Gastrocnemius medialis (tissue), 4 donors: ENCODE results near the gene CRTC2. TPM values are rescaled to one million over a fixed set of nuclear protein-coding genes. Genes with fewer than 3 reads are reported as not detected.

Source experiments
- ATAC-seq, 2 donors: fragments of 150-250 bp; one replicate each; pipeline ENCODE4 v1.9.1; 2016
- DNase-seq, 2 donors: peaks; one replicate each; pipeline ENCODE4 v3.0.0-alpha.2; 2019
- H3K27ac ChIP-seq, 4 donors: fragments of 200-600 bp; sonication (generic); 1 replicate in 1 of 4; 2 replicates in 3 of 4; pipeline ENCODE4 v1.5.1; 2016 to 2018; ENCODE audit warnings: mild to moderate bottlenecking in 2 of 4, moderate library complexity in 1 of 4
- H3K27me3 ChIP-seq, 3 donors: fragments of 200-600 bp; sonication (generic) in 2 of 3; 1 replicate in 1 of 3; 2 replicates in 2 of 3; pipeline versions ENCODE4 v1.5.1 to v1.6.0; 2016 to 2019; ENCODE audit warnings: mild to moderate bottlenecking in 1 of 3, moderate library complexity in 1 of 3
- H3K36me3 ChIP-seq, 2 donors: fragments of 200-600 bp; sonication (generic) in 1 of 2; one replicate each; pipeline ENCODE4 v1.5.1; 2017 to 2018
- H3K4me1 ChIP-seq, 2 donors: fragments of 200-600 bp; sonication (generic) in 1 of 2; one replicate each; pipeline ENCODE4 v1.5.1; 2016 to 2017; ENCODE audit warnings: mild to moderate bottlenecking in 2 of 2
- H3K4me3 ChIP-seq, 4 donors: fragments of 200-600 bp; sonication (generic) in 3 of 4; 1 replicate in 1 of 4; 2 replicates in 3 of 4; pipeline ENCODE4 v1.5.1; 2016 to 2019; ENCODE audit warnings: mild to moderate bottlenecking in 2 of 4
- H3K9me3 ChIP-seq, 3 donors: fragments of 200-600 bp; sonication (generic) in 2 of 3; 1 replicate in 1 of 3; 2 replicates in 2 of 3; pipeline ENCODE4 v1.5.1; 2016 to 2019
- POLR2A ChIP-seq, 2 donors: fragments of 450-650 bp; IDR thresholded peaks; one replicate each; pipeline ENCODE4 v1.6.1; 2017; ENCODE audit warnings: antibody characterized with exemption in 2 of 2, mild to moderate bottlenecking in 2 of 2, moderate library complexity in 2 of 2
- in situ Hi-C, 4 donors: fragments of 200-750 bp; cut with MboI; loops; one replicate each; pipeline versions ENCODE4 v1.15.0 to v1.8.0; 2017; ENCODE audit warnings: low sequenced_read_pairs in 4 of 4
- intact Hi-C: fragments of 100-400 bp; cut with DNase I; formaldehyde crosslinking; loops from one replicate; pipeline ENCODE4 v1.15.1; 2023; ENCODE audit warnings: low total_unique reads
- total RNA-seq, 4 donors: library from RNA; depleted of rRNA; stranded (reverse); fragments of >200 nt; gene quantifications; one replicate each; pipeline versions ENCODE4 v1.1.0 to v1.2.3, GENCODE V29; 2016
- TF ChIP-seq, protein P1 (sequence below), 5 experiments: fragments of 450-650 bp in 3 of 5; fragments of 200-600 bp in 2 of 5; sonication (generic) in 2 of 5; IDR thresholded peaks in 4 of 5; conservative IDR thresholded peaks in 1 of 5; 1 replicate in 4 of 5; 2 replicates in 1 of 5; pipeline ENCODE4 v1.5.1; 2016 to 2019; ENCODE audit warnings: antibody characterized with exemption in 5 of 5, mild to moderate bottlenecking in 3 of 5, moderate library complexity in 3 of 5

Gene CRTC2
- total RNA-seq, 4 donors from 2014 or later: 17.4 to 27.1 (median 23.3) TPM

DNA sequence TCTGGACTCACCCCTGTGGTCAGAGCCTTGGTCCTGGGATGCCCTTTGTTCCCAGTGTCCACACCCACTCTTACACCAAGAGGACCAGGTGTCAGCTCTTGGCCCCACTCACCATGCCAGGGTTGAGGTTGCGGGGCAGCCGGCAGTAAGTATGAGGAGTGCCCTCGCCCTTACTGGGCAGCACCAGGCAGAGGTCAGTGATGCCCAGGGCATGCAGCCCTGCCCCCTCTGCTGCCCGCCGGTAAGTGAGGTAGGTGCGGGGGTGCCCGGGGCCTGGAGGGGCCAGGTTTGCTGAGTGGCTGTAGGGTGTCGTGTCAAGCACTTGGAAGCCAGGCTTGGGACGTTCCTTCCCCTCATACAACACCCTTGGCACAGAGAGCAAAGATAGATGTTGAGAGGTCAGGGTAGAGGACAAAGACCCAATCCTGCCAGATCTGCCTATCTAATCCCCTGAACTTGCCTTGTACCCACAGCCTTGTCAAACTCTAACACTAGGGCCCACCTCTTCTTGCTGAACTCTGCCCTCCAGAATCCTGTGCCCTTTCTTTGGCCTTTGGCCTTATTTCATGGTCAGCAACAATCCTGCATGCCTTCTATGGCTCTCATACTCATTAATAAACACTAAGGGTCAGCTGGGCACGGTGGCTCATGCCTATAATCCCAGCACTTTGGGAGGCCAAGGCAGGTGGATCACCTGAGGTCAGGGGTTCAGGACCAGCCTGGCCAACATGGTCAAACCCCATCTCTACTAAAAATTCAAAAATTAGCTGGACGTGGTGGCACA is 15.5 kb downstream of the CRTC2 start:
- peaks cover 15 to 31% of the 10 kb centered on the region in 2 donors for H3K4me1 ChIP-seq
- intact Hi-C loops (no loop called here), in situ Hi-C loops (loop anchor here in 1 of 4 donors (10.0 kb wide), 1 partner anchor 148 kb away; no protein-coding TSS in a partner anchor)
- no peak overlapping the region for H3K4me3 ChIP-seq
- DNase-seq: no peak
- TF ChIP-seq, protein P1, sequence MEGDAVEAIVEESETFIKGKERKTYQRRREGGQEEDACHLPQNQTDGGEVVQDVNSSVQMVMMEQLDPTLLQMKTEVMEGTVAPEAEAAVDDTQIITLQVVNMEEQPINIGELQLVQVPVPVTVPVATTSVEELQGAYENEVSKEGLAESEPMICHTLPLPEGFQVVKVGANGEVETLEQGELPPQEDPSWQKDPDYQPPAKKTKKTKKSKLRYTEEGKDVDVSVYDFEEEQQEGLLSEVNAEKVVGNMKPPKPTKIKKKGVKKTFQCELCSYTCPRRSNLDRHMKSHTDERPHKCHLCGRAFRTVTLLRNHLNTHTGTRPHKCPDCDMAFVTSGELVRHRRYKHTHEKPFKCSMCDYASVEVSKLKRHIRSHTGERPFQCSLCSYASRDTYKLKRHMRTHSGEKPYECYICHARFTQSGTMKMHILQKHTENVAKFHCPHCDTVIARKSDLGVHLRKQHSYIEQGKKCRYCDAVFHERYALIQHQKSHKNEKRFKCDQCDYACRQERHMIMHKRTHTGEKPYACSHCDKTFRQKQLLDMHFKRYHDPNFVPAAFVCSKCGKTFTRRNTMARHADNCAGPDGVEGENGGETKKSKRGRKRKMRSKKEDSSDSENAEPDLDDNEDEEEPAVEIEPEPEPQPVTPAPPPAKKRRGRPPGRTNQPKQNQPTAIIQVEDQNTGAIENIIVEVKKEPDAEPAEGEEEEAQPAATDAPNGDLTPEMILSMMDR (IDR thresholded peaks at IDR 0.05 in 4 of 5, conservative IDR thresholded peaks at IDR 0.05 in 1 of 5): no peak
- no peak for TF ChIP-seq POLR2A (IDR thresholded peaks at IDR 0.05)
- H3K27ac ChIP-seq: peak overlapping the region in 3 of 4 donors; percentile 11 to 18 (median 16)
- no peak for ATAC-seq
- H3K27me3 ChIP-seq: no peaks in the 10 kb centered on the region
- H3K36me3 ChIP-seq: peaks cover 0 to 41% of the 10 kb centered on the region in 2 donors
- H3K9me3 ChIP-seq: no peaks in the 10 kb centered on the region

DNA sequence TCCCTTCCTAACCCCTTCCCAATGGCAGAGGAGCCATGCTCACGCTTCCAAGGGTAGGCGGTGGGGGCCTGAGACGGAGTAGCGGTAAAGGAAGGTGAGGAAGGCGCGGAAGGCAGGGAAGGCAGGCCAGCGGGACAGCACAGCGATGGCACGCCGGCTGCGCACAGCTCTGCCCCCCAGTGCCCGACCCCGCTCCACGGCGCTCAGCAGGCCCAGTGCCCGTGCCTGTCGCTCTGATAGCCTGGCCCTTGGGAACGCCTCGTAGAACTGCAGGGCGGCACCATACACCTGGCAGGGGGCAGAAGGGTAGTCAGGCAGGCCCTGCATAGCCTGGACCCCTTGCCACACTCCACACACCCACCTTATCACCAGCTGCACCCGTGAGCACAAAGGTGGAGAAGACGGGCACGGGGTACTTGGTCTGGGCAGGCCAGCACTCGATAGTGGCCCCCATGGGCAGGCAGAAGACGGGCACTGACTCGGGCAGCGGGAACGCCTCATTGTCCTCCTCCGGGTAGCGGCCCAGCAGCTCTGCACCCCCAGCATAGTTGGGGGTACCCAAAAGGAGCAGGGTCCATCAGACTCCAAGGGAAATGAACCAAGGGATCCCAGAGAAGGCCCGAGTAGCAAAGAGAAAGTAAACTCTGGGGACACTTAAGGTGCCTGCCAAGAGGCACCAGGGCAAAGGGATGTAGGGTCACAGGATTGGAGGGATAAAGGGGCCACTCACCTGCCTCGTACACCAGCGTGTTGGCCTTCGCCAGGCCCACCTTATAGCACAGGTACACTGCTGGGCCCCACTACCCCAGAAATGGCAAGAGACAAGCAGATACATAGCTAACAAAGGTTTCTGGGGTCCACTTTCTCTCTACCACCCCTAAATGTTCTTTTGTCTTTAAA is 16.3 kb downstream of the CRTC2 start:
- Histone ChIP-seq H3K36me3 (peaks cover 4 to 45% of the 10 kb centered on the region in 2 donors), H3K4me3 (no peak overlapping the region), H3K27me3 (no peaks in the 10 kb centered on the region), H3K9me3 (no peaks in the 10 kb centered on the region), H3K27ac (no peak overlapping the region), H3K4me1 (peaks cover 14 to 30% of the 10 kb centered on the region in 2 donors)
- in situ Hi-C loops: loop anchor here in 1 of 4 donors (10.0 kb wide), 1 partner anchor 147 kb away; no protein-coding TSS in a partner anchor
- TF ChIP-seq POLR2A (IDR thresholded peaks at IDR 0.05): no peak
- TF ChIP-seq, protein P1 (IDR thresholded peaks at IDR 0.05 in 4 of 5, conservative IDR thresholded peaks at IDR 0.05 in 1 of 5): no peak
- intact Hi-C loops: no loop called here
- ATAC-seq (no peak), DNase-seq (no peak)

DNA sequence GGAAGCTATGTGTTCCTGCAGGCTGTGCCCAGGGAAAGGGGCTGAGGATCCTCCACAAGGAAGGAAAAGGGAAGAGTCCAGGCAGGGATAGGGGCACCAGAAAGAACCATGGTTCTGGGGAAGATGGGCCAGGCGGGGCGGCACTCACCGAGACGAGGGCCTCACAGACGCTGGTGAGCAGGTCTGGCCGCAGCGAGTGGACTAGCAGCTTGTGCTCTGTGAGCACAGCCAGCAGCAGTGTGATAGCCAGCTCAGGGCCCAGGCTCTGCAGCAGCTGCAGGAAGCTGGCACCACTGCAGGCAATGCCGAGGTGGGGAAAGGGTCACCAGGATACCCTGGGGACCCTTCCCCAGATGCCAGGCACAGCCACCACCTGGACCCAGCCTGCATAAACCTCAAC is 17.7 kb downstream of the CRTC2 start:
- intact Hi-C loops: no loop called here
- TF ChIP-seq, protein P1 (IDR thresholded peaks at IDR 0.05 in 4 of 5, conservative IDR thresholded peaks at IDR 0.05 in 1 of 5): no peak
- no peak for TF ChIP-seq POLR2A (IDR thresholded peaks at IDR 0.05)
- H3K27me3 ChIP-seq: no peaks in the 10 kb centered on the region
- peaks cover 9 to 26% of the 10 kb centered on the region in 2 donors for H3K4me1 ChIP-seq
- no peak overlapping the region for H3K27ac ChIP-seq
- no peaks in the 10 kb centered on the region for H3K9me3 ChIP-seq
- no peak for ATAC-seq
- no peak for DNase-seq
- in situ Hi-C loops: loop anchor here in 1 of 4 donors (10.0 kb wide), 1 partner anchor 146 kb away; no protein-coding TSS in a partner anchor
- no peak overlapping the region for H3K4me3 ChIP-seq
- H3K36me3 ChIP-seq: peaks cover 4 to 58% of the 10 kb centered on the region in 2 donors

DNA sequence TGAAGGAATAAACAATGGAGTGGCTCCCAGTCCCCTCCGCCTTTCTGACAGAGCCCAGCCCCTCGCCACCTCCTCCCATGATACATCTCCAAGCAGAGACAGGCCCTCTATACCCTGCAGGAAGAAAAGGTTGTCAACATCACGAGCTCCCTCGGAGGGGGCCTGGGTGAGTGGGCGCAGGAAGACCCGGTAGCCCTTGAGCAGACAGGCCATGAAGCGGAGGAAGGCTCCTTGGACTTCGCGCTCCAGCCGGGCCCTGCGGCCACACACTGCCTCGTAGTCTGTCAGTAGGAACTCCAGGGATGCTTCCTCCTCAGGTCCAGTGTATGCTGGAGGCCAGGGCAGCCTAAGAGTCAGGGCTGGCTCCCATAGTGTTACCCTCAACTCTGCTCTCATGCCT is 18.9 kb downstream of the CRTC2 start:
- DNase-seq (no peak), ATAC-seq (no peak)
- intact Hi-C loops: no loop called here
- Histone ChIP-seq H3K4me3 (no peak overlapping the region), H3K9me3 (no peaks in the 10 kb centered on the region), H3K4me1 (peaks cover 0 to 15% of the 10 kb centered on the region in 2 donors), H3K27me3 (no peaks in the 10 kb centered on the region), H3K27ac (no peak overlapping the region), H3K36me3 (peaks cover 4 to 71% of the 10 kb centered on the region in 2 donors)
- TF ChIP-seq, protein P1 (IDR thresholded peaks at IDR 0.05 in 4 of 5, conservative IDR thresholded peaks at IDR 0.05 in 1 of 5): no peak
- TF ChIP-seq POLR2A (IDR thresholded peaks at IDR 0.05): no peak
- in situ Hi-C loops: no loop called here
